Adipocyte (in vitro differentiated cells): ENCODE data around the gene THRAP3.

Experiments used
- DNase-seq: peaks from one replicate; pipeline ENCODE4 v3.0.0-alpha.2; 2015; ENCODE audit warnings: low read depth
- H3K27me3 ChIP-seq: replicated peaks from 2 replicates; pipeline ENCODE4 v1.7.0; 2013; ENCODE audit warnings: mild to moderate bottlenecking, low read length, moderate library complexity; ENCODE audit not compliant: control insufficient read depth, insufficient read depth
- H3K36me3 ChIP-seq: 2 replicates; pipeline ENCODE4 v1.7.0; 2013; ENCODE audit warnings: low read length, mild to moderate bottlenecking, moderate library complexity; ENCODE audit not compliant: control insufficient read depth, insufficient read depth, severe bottlenecking
- H3K4me1 ChIP-seq: 2 replicates; pipeline ENCODE4 v1.7.0; 2013; ENCODE audit warnings: mild to moderate bottlenecking, low read length, moderate library complexity; ENCODE audit not compliant: control insufficient read depth, insufficient read depth
- H3K4me3 ChIP-seq: 2 replicates; pipeline ENCODE4 v1.7.0; 2013; ENCODE audit warnings: mild to moderate bottlenecking, low read length, moderate library complexity
- H3K9ac ChIP-seq: 2 replicates; pipeline ENCODE4 v1.7.0; 2013; ENCODE audit warnings: mild to moderate bottlenecking, low read length, moderate library complexity
- H3K9me3 ChIP-seq: 2 replicates; pipeline ENCODE4 v1.7.0; 2013; ENCODE audit warnings: mild to moderate bottlenecking, low read length, moderate library complexity; ENCODE audit not compliant: control insufficient read depth

Gene THRAP3

DNA sequence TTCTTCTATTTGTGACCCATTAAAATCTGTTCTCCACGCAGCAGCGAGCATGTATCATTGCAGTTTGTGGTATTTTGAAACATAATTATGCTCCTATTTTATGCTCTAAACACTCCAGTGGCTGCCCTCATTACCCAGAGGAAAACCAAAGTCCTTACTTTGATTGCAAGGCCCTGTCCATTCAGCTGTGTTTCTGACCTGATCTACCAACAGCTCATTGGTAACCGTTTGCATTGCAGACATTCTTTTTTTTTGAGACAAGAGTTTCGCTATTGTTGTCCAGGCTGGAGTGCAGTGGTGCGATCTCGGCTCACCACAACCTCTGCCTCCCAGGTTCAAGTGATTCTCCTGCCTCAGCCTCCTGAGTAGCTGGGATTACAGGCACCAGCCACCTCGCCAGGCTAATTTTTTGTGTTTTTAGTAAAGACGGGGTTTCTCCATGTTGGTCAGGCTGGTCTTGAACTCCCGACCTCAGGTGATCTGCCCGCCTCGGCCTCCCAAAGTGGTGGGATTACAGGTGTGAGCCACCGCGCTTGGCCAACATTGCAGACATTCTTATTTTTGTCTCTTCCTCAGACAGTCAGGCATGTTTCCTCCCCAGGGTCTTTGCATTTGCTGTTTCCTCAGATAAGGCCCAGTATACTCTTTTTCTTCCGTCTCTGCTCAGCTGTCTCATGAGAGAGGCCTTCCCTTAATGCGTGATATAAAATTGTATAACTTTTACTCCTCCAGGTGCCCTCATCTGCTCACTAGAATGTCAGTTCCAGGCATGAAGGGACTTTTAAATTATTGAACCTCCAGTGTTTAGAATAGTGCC lies 32.5 kb downstream of the THRAP3 start:
- Histone ChIP-seq H3K36me3 (peaks cover 40% of the 10 kb centered on the region), H3K4me1 (peaks cover 44% of the 10 kb centered on the region), H3K9ac (no peak overlapping the region), H3K4me3 (no peak overlapping the region), H3K27me3 (no peaks in the 10 kb centered on the region), H3K9me3 (no peaks in the 10 kb centered on the region)
- no peak for DNase-seq

DNA sequence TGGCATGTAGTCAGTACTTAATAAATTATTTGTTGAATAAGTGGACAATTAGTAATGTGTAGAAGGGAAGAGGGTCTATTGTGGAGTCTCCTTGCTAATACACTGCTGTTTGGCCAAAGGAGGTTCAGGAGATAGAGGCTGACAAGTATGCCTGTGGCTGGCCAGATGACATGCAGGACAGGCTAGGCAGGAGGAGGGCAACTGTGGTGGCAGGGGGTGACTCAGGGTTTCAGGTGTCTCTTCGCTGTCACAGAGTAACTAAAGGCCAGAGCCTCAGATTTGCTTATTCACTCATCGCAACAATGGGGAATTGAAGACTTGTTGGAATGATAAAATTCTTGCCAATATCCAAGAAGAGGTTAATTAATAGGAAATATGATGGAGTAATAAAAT lies 33.1 kb downstream of the THRAP3 start:
- Histone ChIP-seq H3K4me1 (peaks cover 38% of the 10 kb centered on the region), H3K36me3 (peaks cover 46% of the 10 kb centered on the region), H3K27me3 (no peaks in the 10 kb centered on the region), H3K4me3 (no peak overlapping the region), H3K9ac (no peak overlapping the region), H3K9me3 (no peaks in the 10 kb centered on the region)
- no peak for DNase-seq

- DNase-seq: peak; percentile 43
- Histone ChIP-seq H3K36me3 (peaks cover 54% of the 10 kb centered on the region), H3K27me3 (no peaks in the 10 kb centered on the region)
These were observed 34.7 kb downstream of the THRAP3 start for GRCh38 chr1:36258960-36259344.

GRCh38 chr1:36268981-36269380 lies 44.7 kb downstream of the THRAP3 start:
- Histone ChIP-seq H3K4me1 (peaks cover 5% of the 10 kb centered on the region), H3K9me3 (no peaks in the 10 kb centered on the region), H3K4me3 (no peak overlapping the region), H3K36me3 (peaks cover 63% of the 10 kb centered on the region), H3K27me3 (no peaks in the 10 kb centered on the region), H3K9ac (no peak overlapping the region)
- no peak for DNase-seq

More at GRCh38 chr1:36258960-36259344, 34.7 kb downstream of the THRAP3 start:
- Histone ChIP-seq H3K9me3 (no peaks in the 10 kb centered on the region), H3K4me1 (peaks cover 24% of the 10 kb centered on the region), H3K9ac (no peak overlapping the region), H3K4me3 (no peak overlapping the region)

DNA sequence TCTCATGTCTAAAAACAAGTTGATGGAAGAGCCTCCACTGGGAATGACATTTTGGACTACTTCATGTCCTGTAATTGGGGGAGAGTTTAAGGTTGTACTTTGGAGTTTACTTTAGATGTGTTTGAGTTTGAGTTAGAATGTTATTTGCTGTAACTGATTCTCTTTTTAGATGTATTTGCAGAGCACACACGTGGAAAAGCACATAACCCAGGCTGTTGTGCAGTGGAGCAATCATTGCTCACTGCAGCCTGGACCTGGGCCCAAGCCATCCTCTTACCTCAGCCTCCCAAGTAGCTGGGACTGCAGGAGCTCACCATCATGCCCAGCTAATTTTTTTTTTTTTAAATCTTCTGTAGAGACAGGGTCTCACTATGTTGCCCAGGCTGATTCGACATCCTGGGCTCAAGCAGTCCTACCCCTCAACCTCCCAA lies 45.2 kb downstream of the THRAP3 start:
- no peak for DNase-seq

GRCh38 chr1:36273024-36273423 lies 48.8 kb downstream of the THRAP3 start:
- no peak for DNase-seq
- no peak overlapping the region for H3K9ac ChIP-seq
- H3K36me3 ChIP-seq: peaks cover 41% of the 10 kb centered on the region

More for the DNA sequence above, 45.2 kb downstream of the THRAP3 start:
- Histone ChIP-seq H3K9ac (no peak overlapping the region), H3K27me3 (no peaks in the 10 kb centered on the region), H3K36me3 (peaks cover 63% of the 10 kb centered on the region), H3K4me3 (no peak overlapping the region), H3K4me1 (peaks cover 5% of the 10 kb centered on the region), H3K9me3 (no peaks in the 10 kb centered on the region)

GRCh38 chr1:36274201-36274600 lies 50.0 kb downstream of the THRAP3 start:
- H3K9me3 ChIP-seq: no peaks in the 10 kb centered on the region
- H3K9ac ChIP-seq: no peak overlapping the region
- no peaks in the 10 kb centered on the region for H3K27me3 ChIP-seq
- no peak overlapping the region for H3K4me3 ChIP-seq
- no peak for DNase-seq
- peaks cover 32% of the 10 kb centered on the region for H3K36me3 ChIP-seq
- peaks cover 6% of the 10 kb centered on the region for H3K4me1 ChIP-seq

More at GRCh38 chr1:36273024-36273423, 48.8 kb downstream of the THRAP3 start:
- no peaks in the 10 kb centered on the region for H3K9me3 ChIP-seq
- no peak overlapping the region for H3K4me3 ChIP-seq
- peaks cover 5% of the 10 kb centered on the region for H3K4me1 ChIP-seq
- no peaks in the 10 kb centered on the region for H3K27me3 ChIP-seq

DNA sequence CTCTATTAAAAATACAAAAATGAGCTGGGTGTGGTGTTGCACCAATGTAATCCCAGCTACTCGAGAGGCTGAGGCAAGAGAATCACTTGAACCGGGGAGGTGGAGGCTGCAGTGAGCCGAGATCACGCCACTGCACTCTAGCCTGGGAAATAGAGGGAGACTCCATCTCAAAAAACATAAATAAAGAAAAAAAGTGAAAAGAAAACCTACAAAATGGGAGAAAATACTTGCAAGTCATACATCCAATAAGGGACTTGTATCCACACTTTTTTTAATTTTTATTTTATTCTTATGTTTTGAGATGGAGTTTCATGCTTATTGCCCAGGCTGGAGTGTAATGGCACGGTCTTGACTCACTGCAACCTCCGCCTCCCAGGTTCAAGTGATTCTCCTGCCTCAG lies 52.4 kb downstream of the THRAP3 start:
- Histone ChIP-seq H3K9me3 (no peaks in the 10 kb centered on the region), H3K9ac (no peak overlapping the region), H3K36me3 (peaks cover 22% of the 10 kb centered on the region), H3K4me3 (no peak overlapping the region), H3K27me3 (no peaks in the 10 kb centered on the region), H3K4me1 (peaks cover 19% of the 10 kb centered on the region)
- no peak for DNase-seq

- peak overlapping the region; percentile 24 for H3K4me3 ChIP-seq
- H3K9ac ChIP-seq: no peak overlapping the region
- peak; percentile 40 for DNase-seq
- peaks cover 17% of the 10 kb centered on the region for H3K36me3 ChIP-seq
- H3K9me3 ChIP-seq: no peaks in the 10 kb centered on the region
- H3K4me1 ChIP-seq: peaks cover 32% of the 10 kb centered on the region
- H3K27me3 ChIP-seq: no peaks in the 10 kb centered on the region
These were observed 55.0 kb downstream of the THRAP3 start for GRCh38 chr1:36279110-36279788.

GRCh38 chr1:36279789-36280296 lies 55.6 kb downstream of the THRAP3 start:
- H3K36me3 ChIP-seq: peaks cover 21% of the 10 kb centered on the region
- DNase-seq: no peak
- H3K9me3 ChIP-seq: no peaks in the 10 kb centered on the region
- peaks cover 38% of the 10 kb centered on the region for H3K4me1 ChIP-seq
- no peaks in the 10 kb centered on the region for H3K27me3 ChIP-seq
- peak overlapping the region; percentile 24 for H3K4me3 ChIP-seq
- no peak overlapping the region for H3K9ac ChIP-seq

DNA sequence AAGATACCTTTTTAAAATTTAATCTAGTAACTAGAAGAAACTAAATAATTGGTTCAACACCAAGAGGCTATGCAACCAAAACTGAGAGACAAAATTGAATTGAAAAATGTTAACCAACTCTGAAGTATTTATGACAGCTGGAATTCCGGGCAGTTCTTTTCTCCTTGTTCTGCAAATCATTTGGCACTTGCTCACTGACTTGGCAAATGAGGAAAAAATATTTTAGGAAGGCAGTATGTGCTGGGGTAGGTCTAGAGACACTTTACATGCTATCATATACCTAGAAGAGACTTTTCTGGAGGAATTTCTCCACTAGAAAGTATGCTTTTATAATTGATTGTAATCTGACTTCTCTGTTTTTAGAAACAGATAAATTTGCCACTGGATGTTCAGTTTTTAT lies 59.8 kb downstream of the THRAP3 start:
- DNase-seq: peak; percentile 32
- no peaks in the 10 kb centered on the region for H3K9me3 ChIP-seq
- H3K4me3 ChIP-seq: no peak overlapping the region
- peaks cover 58% of the 10 kb centered on the region for H3K36me3 ChIP-seq
- peak overlapping the region; percentile 62 for H3K9ac ChIP-seq
- no peaks in the 10 kb centered on the region for H3K27me3 ChIP-seq
- peaks cover 51% of the 10 kb centered on the region for H3K4me1 ChIP-seq
